Chondrocyte (in vitro differentiated cells): ENCODE results near the gene GALR3. TPM values are rescaled to one million over a fixed set of nuclear protein-coding genes. Genes with fewer than 3 reads are reported as not detected.

Source experiments
- DNase-seq: peaks from one replicate; pipeline ENCODE4 v3.0.0; 2021; ENCODE audit warnings: mixed read lengths, low spot score
- H3K27ac Mint-ChIP-seq: one replicate; pipeline ENCODE4 v1.8.0; 2021; ENCODE audit warnings: mild to moderate bottlenecking, moderate library complexity, mixed read lengths; ENCODE audit not compliant: unreplicated experiment
- H3K27me3 Mint-ChIP-seq: 2 replicates; pipeline ENCODE4 v1.8.0; 2021; ENCODE audit warnings: low read depth, mixed read lengths
- H3K36me3 Mint-ChIP-seq: 2 replicates; pipeline ENCODE4 v1.8.0; 2021; ENCODE audit warnings: low read depth, mixed read lengths
- H3K4me1 Mint-ChIP-seq: 2 replicates; pipeline ENCODE4 v1.8.0; 2021; ENCODE audit warnings: low read depth, mild to moderate bottlenecking, mixed read lengths
- H3K4me3 Mint-ChIP-seq: one replicate; pipeline ENCODE4 v1.8.0; 2021; ENCODE audit warnings: mild to moderate bottlenecking, moderate library complexity, mixed read lengths; ENCODE audit not compliant: unreplicated experiment
- H3K9me3 Mint-ChIP-seq: 2 replicates; pipeline ENCODE4 v1.8.0; 2021; ENCODE audit warnings: low read depth, mixed read lengths
- total RNA-seq: library from RNA; stranded (reverse); gene quantifications from 3 replicates; pipeline ENCODE4 v1.2.1, GENCODE V29; 2021
- TF ChIP-seq, protein P1 (sequence below): fragments of 200-600 bp; sonication (generic); IDR thresholded peaks from 2 replicates; pipeline ENCODE4 v1.5.0; 2021; ENCODE audit warnings: antibody characterized with exemption, mild to moderate bottlenecking, moderate library complexity

The GALR3 gene
- total RNA-seq, 1 donor from 2014 or later: 0.37 TPM

DNA sequence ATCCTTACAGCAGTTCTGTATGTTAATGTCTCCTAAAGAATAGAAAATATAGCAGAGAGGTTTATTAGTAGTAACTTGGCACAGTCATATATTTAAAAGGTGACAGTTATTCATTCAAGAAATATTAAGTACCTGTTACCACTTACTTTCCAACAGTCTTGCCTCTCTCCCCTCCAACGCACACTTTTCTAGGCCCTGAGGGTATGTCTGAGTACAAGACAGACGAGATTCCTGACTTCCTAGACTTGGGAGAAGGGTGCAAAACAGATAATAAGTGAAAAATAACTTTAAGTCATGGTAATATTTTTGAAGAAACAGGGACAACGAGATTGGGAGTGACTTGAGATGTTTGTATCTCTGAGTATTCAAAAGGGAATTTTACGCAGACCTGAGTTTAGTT lies 27.6 kb downstream of the GALR3 start:
- no peak for DNase-seq
- Mint-ChIP-seq H3K36me3 (peaks cover 29% of the 10 kb centered on the region), H3K27ac (peak overlapping the region; percentile 73), H3K4me3 (peak overlapping the region; percentile 79), H3K27me3 (no peaks in the 10 kb centered on the region), H3K9me3 (no peaks in the 10 kb centered on the region), H3K4me1 (peaks cover 34% of the 10 kb centered on the region)
- TF ChIP-seq, protein P1, sequence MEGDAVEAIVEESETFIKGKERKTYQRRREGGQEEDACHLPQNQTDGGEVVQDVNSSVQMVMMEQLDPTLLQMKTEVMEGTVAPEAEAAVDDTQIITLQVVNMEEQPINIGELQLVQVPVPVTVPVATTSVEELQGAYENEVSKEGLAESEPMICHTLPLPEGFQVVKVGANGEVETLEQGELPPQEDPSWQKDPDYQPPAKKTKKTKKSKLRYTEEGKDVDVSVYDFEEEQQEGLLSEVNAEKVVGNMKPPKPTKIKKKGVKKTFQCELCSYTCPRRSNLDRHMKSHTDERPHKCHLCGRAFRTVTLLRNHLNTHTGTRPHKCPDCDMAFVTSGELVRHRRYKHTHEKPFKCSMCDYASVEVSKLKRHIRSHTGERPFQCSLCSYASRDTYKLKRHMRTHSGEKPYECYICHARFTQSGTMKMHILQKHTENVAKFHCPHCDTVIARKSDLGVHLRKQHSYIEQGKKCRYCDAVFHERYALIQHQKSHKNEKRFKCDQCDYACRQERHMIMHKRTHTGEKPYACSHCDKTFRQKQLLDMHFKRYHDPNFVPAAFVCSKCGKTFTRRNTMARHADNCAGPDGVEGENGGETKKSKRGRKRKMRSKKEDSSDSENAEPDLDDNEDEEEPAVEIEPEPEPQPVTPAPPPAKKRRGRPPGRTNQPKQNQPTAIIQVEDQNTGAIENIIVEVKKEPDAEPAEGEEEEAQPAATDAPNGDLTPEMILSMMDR: no peak

DNA sequence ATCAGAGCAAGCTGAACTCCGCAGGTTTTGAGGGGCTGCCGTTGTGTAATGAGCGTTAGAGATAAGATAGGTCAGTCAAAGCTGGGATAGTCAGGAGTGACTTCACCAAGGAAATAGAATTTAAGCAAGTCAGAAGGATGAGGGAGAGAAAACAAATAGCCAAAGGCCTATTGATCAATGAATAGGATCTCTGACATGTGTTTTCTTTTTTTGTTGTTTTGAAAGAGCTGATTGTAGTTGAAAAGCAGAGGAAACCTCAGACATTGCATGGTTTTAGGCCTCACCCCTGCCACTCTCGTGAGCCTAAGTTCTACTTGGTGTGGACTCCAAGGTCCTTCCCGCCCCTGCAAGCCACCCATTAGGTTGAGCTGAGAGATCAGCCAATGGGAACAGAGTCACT lies 29.2 kb downstream of the GALR3 start:
- no peak overlapping the region for H3K4me3 Mint-ChIP-seq
- peaks cover 33% of the 10 kb centered on the region for H3K36me3 Mint-ChIP-seq
- H3K27me3 Mint-ChIP-seq: no peaks in the 10 kb centered on the region
- no peaks in the 10 kb centered on the region for H3K9me3 Mint-ChIP-seq
- H3K4me1 Mint-ChIP-seq: peaks cover 34% of the 10 kb centered on the region
- no peak overlapping the region for H3K27ac Mint-ChIP-seq
- peak; percentile 20 for DNase-seq
- TF ChIP-seq, protein P1: no peak

DNA sequence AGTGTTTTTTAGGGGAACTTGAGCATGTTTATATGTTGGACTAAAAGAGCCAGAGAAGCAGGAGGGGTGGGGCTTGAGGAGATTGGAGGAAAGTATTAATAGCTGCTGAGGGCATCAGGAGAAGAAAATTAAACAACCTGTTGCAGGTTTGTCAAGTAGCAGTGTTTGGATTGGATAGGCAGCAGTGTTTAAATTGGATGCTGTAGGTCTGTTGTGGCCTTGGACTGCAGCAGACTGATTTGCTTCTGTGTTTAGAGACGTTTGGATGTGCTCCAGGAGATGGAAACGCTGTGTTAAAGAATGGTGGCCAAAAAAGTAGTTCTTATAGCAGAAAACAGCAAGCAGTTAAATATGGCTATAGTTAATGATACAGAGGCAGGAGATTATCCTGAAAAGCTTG lies 31.8 kb downstream of the GALR3 start:
- no peak overlapping the region for H3K27ac Mint-ChIP-seq
- H3K36me3 Mint-ChIP-seq: peaks cover 36% of the 10 kb centered on the region
- TF ChIP-seq, protein P1: no peak
- H3K9me3 Mint-ChIP-seq: no peaks in the 10 kb centered on the region
- DNase-seq: no peak
- H3K27me3 Mint-ChIP-seq: no peaks in the 10 kb centered on the region
- peaks cover 19% of the 10 kb centered on the region for H3K4me1 Mint-ChIP-seq
- H3K4me3 Mint-ChIP-seq: no peak overlapping the region

DNA sequence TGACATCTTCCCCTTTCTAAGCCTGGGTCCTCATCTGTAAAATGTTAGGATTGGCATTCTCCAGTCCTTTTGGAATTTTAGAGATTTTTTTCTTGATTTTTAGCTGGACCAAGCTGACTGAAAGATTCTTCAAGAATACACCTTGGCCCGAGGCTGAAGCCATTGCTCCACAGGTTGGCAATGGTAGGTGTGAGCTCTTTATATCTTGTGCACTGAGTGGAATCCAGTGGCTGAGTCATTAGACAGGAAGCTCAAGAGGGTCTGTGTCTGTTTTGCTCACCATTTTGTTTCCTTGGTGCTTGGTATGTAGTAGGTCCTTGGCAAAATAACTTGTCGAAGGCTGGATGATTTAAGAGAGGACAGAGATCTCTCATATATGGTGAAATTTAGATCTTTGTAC lies 32.3 kb downstream of the GALR3 start:
- DNase-seq: no peak
- no peak overlapping the region for H3K27ac Mint-ChIP-seq
- TF ChIP-seq, protein P1: no peak
- peaks cover 20% of the 10 kb centered on the region for H3K4me1 Mint-ChIP-seq
- no peaks in the 10 kb centered on the region for H3K9me3 Mint-ChIP-seq
- H3K36me3 Mint-ChIP-seq: peaks cover 36% of the 10 kb centered on the region
- no peak overlapping the region for H3K4me3 Mint-ChIP-seq
- no peaks in the 10 kb centered on the region for H3K27me3 Mint-ChIP-seq

DNA sequence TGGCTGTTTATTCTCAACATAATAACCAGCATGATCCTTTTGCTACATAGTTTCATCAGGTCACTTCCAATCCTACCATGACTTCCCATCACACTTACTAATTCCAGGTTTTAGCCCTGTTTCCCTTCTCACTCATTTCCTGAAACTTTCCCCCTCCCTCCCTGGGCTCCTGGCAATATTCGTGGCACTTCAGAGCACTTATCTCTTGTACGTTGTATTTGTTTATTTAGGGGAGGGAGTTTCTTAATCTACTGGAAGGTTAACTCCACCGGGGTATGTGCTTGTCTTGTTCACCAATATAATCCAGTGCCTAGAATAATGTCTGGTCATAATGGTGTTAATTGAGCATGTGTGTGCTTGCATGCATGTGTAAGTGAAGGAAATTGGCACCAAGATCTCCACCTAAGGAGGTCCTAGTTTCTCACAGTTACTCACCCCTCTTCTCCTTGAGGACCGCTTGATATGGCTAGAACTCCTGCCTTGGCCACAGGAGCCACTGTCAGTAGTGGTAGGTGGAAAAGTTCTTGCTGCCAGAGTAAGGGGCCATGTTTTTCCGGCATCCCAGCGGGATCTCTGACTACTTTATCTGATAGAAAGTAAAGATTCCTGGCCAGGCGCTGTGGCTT lies 37.7 kb downstream of the GALR3 start:
- Mint-ChIP-seq H3K4me1 (peaks cover 12% of the 10 kb centered on the region), H3K36me3 (peaks cover 35% of the 10 kb centered on the region), H3K27me3 (no peaks in the 10 kb centered on the region), H3K9me3 (no peaks in the 10 kb centered on the region), H3K27ac (peak overlapping the region; percentile 91), H3K4me3 (no peak overlapping the region)
- no peak for DNase-seq
- TF ChIP-seq, protein P1: no peak
